GM18519 (cell line): ENCODE results near the gene SNAPC1.
"Not testable (repeated sequence)": the region's sequence is repeated elsewhere in the genome, so short reads cannot be mapped to it uniquely, and the experiment has no call there.

Experiments
- ATAC-seq: cut with Tn5 transposase; IDR thresholded peaks from one replicate; pipeline ENCODE4 v1.9.1; 2021; ENCODE audit warnings: mild to moderate bottlenecking, moderate library complexity; ENCODE audit not compliant: unreplicated experiment, low FRiP score

The SNAPC1 gene

GRCh38 chr14:61761959-61762786 is at the start of gene SNAPC1:
Gene SNAPC1, plus strand, starts transcription at chr14:61762420. Its CDS starts 41 bp downstream, at chr14:61762461.
- ATAC-seq, result peak; percentile 94

- ATAC-seq, result no peak
Measured at GRCh38 chr14:61713724-61714437, 48.3 kb upstream of the SNAPC1 start.

- ATAC-seq, result no peak
Measured at GRCh38 chr14:61716956-61717355, 45.3 kb upstream of the SNAPC1 start.

GRCh38 chr14:61718039-61718438 is 44.2 kb upstream of the SNAPC1 start:
- no peak for ATAC-seq

- no peak for ATAC-seq
Measured at GRCh38 chr14:61719344-61720293, 42.6 kb upstream of the SNAPC1 start.

- ATAC-seq, result no peak
Measured at GRCh38 chr14:61720294-61720661, 41.9 kb upstream of the SNAPC1 start.

- ATAC-seq, result no peak
Measured at GRCh38 chr14:61720741-61721140, 41.5 kb upstream of the SNAPC1 start.

GRCh38 chr14:61724133-61724532 is 38.1 kb upstream of the SNAPC1 start:
- no peak for ATAC-seq

- no peak for ATAC-seq
Measured at GRCh38 chr14:61726778-61727658, 35.2 kb upstream of the SNAPC1 start.

- no peak for ATAC-seq
Measured at GRCh38 chr14:61730756-61731373, 31.4 kb upstream of the SNAPC1 start.

GRCh38 chr14:61733972-61734371 is 28.2 kb upstream of the SNAPC1 start:
- ATAC-seq, result no peak

- no peak for ATAC-seq
Measured at GRCh38 chr14:61736751-61737150, 25.5 kb upstream of the SNAPC1 start.

- no peak for ATAC-seq
Measured at GRCh38 chr14:61737915-61738314, 24.3 kb upstream of the SNAPC1 start.

GRCh38 chr14:61739133-61739532 is 23.1 kb upstream of the SNAPC1 start:
- ATAC-seq, result no peak

- ATAC-seq, result no peak
Measured at GRCh38 chr14:61742371-61742770, 19.8 kb upstream of the SNAPC1 start.

- ATAC-seq, result no peak
Measured at GRCh38 chr14:61744238-61744637, 18.0 kb upstream of the SNAPC1 start.

GRCh38 chr14:61746346-61746745 is 15.9 kb upstream of the SNAPC1 start:
- ATAC-seq, result not testable (repeated sequence)

- ATAC-seq, result no peak
Measured at GRCh38 chr14:61746881-61747280, 15.3 kb upstream of the SNAPC1 start.

- ATAC-seq, result no peak
Measured at GRCh38 chr14:61747342-61747741, 14.9 kb upstream of the SNAPC1 start.
